ENCODE results near the gene TAB3. TPM values are rescaled to one million over a fixed set of nuclear protein-coding genes. Genes with fewer than 3 reads are reported as not detected.

TAB3 gene
- total and polyA plus RNA-seq, 2 donors from 2014 or later: 7.9 to 26.9 TPM

DNA sequence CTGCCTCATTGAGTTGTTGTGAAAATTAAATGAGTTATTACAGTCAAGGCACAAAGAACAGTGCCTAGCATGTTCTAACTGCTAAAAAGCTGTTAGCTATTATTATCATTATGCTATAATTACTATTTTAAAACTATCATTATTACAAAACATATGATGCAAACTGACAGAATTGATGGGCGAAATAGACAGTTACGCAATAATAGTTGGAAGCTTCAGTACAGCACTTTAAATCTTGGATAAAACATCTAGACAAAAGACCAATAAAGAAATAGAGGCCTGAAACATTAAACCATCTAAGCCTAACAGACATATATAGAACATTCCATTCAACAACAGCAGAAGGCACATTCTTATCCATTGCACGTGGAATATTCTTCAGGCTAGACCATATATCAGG lies 73.0 kb downstream of the TAB3 start:
- Histone ChIP-seq H3K4me1 (ENCODE audit: control insufficient read depth in 2 of 3, insufficient read depth in 2 of 3, low read depth in 1 of 3, low read length in 3 of 3) (no peaks in the 10 kb centered on the region), H3K27me3 (ENCODE audit: control insufficient read depth, insufficient read depth, low read length) (no peaks in the 10 kb centered on the region), H3K27ac (ENCODE audit: low read depth in 2 of 2, low read length in 2 of 2) (no peak overlapping the region), H3K9me3 (ENCODE audit: control insufficient read depth in 2 of 3, insufficient read depth in 1 of 3, low read length in 3 of 3) (no peaks in the 10 kb centered on the region), H3K4me3 (ENCODE audit: low read length in 3 of 3) (no peak overlapping the region), H3K36me3 (ENCODE audit: control insufficient read depth in 2 of 3, insufficient read depth in 3 of 3, low read length in 3 of 3) (no peaks in the 10 kb centered on the region), H3K9ac (ENCODE audit: low read length in 3 of 3) (no peak overlapping the region)
- FAIRE-seq (no peak), DNase-seq (no peak)
- no peak for TF ChIP-seq CTCF (IDR thresholded peaks at IDR 0.05; ENCODE audit: borderline replicate concordance, extremely low read depth, insufficient read depth)
- intact Hi-C loops (cut with DNase I): no loop called here

DNA sequence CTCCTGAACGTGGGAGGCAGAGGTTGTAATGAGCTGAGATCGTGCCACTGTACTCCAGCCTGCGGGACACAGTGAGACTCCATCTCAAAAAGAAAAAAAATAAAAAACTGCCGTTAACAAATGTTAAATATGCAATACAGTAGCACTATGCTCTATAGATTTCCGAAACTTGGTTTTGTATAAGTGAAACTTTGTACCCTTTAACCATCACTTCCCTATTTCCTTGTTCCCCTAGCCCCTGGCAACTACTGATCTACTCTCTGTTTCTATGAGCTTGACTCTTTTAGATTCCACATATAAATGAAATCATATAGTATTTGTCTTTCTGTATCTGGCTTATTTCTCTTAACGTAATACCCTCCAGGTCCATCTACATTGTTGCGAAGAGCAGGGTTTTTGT lies 74.1 kb downstream of the TAB3 start:
- H3K27me3 ChIP-seq (ENCODE audit: control insufficient read depth, insufficient read depth, low read length): no peaks in the 10 kb centered on the region
- no peaks in the 10 kb centered on the region for H3K36me3 ChIP-seq (ENCODE audit: control insufficient read depth in 2 of 3, insufficient read depth in 3 of 3, low read length in 3 of 3)
- no peak overlapping the region for H3K4me3 ChIP-seq (ENCODE audit: low read length in 3 of 3)
- no peaks in the 10 kb centered on the region for H3K9me3 ChIP-seq (ENCODE audit: control insufficient read depth in 2 of 3, insufficient read depth in 1 of 3, low read length in 3 of 3)
- H3K9ac ChIP-seq (ENCODE audit: low read length in 3 of 3): no peak overlapping the region
- intact Hi-C loops (cut with DNase I): no loop called here
- FAIRE-seq (no peak), DNase-seq (no peak)
- no peak overlapping the region for H3K27ac ChIP-seq (ENCODE audit: low read depth in 2 of 2, low read length in 2 of 2)
- H3K4me1 ChIP-seq (ENCODE audit: control insufficient read depth in 2 of 3, insufficient read depth in 2 of 3, low read depth in 1 of 3, low read length in 3 of 3): no peaks in the 10 kb centered on the region
- TF ChIP-seq CTCF (IDR thresholded peaks at IDR 0.05; ENCODE audit: borderline replicate concordance, extremely low read depth, insufficient read depth): no peak

DNA sequence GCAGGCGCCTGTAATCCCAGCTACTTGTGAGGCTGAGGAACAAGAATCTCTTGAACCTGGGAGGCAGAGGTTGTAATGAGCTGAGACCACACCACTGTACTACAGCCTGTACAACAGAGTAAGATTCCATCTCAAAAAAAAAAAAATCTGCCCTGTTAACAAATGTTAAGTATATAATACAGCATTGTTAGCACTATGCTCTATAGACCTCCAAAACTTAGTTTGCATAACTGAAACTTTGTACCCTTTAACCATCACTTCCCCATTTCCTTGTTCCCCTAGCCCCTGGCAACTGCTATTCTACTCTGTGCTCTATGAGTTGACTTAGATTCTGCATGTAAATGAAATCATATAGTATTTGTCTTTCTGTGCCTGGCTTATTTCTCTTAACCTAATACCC lies 76.7 kb downstream of the TAB3 start:
- no peak for FAIRE-seq
- H3K4me3 ChIP-seq (ENCODE audit: low read length in 3 of 3): no peak overlapping the region
- no peaks in the 10 kb centered on the region for H3K36me3 ChIP-seq (ENCODE audit: control insufficient read depth in 2 of 3, insufficient read depth in 3 of 3, low read length in 3 of 3)
- DNase-seq: no peak
- H3K4me1 ChIP-seq (ENCODE audit: control insufficient read depth in 2 of 3, insufficient read depth in 2 of 3, low read depth in 1 of 3, low read length in 3 of 3): no peaks in the 10 kb centered on the region
- H3K27me3 ChIP-seq (ENCODE audit: control insufficient read depth, insufficient read depth, low read length): no peaks in the 10 kb centered on the region
- H3K9me3 ChIP-seq (ENCODE audit: control insufficient read depth in 2 of 3, insufficient read depth in 1 of 3, low read length in 3 of 3): no peaks in the 10 kb centered on the region
- intact Hi-C loops (cut with DNase I): no loop called here
- no peak overlapping the region for H3K27ac ChIP-seq (ENCODE audit: low read depth in 2 of 2, low read length in 2 of 2)
- no peak overlapping the region for H3K9ac ChIP-seq (ENCODE audit: low read length in 3 of 3)
- no peak for TF ChIP-seq CTCF (IDR thresholded peaks at IDR 0.05; ENCODE audit: borderline replicate concordance, extremely low read depth, insufficient read depth)

DNA sequence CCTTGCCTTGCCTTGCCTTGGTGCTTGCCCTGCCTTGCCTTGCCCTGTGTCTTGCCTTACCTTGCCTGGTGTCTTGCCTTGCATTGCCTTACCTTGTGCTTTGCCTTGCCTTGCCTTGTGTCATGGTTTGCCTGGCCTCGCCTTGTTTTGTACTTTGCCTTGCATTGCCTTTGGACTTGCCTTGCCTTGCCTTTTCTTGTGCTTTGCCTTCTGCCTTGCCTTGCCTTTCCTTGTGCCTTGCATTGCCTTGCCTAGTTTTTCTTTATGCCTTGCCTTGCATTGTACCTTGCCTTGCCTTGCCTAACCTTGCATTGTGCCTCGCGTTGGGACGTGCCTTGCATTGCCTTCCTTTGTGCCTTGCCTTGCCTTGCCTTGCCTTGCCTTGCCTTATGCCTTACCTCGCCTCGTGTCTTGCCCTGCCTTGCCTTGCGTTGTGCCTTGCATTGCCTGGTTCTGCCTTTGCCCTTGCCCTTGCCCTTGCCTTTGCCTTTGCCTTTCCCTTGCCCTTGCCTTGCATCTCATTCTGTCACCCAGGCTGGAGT lies 82.8 kb downstream of the TAB3 start:
- Histone ChIP-seq H3K27me3 (ENCODE audit: control insufficient read depth, insufficient read depth, low read length) (no peaks in the 10 kb centered on the region), H3K9ac (ENCODE audit: low read length in 3 of 3) (no peak overlapping the region), H3K9me3 (ENCODE audit: control insufficient read depth in 2 of 3, insufficient read depth in 1 of 3, low read length in 3 of 3) (peaks cover 0 to 2% (median 0%) of the 10 kb centered on the region in 3 donors), H3K27ac (ENCODE audit: low read depth in 2 of 2, low read length in 2 of 2) (no peak overlapping the region), H3K36me3 (ENCODE audit: control insufficient read depth in 2 of 3, insufficient read depth in 3 of 3, low read length in 3 of 3) (no peaks in the 10 kb centered on the region), H3K4me3 (ENCODE audit: low read length in 3 of 3) (no peak overlapping the region), H3K4me1 (ENCODE audit: control insufficient read depth in 2 of 3, insufficient read depth in 2 of 3, low read depth in 1 of 3, low read length in 3 of 3) (no peaks in the 10 kb centered on the region)
- TF ChIP-seq CTCF (IDR thresholded peaks at IDR 0.05; ENCODE audit: borderline replicate concordance, extremely low read depth, insufficient read depth): no peak
- DNase-seq (peak in 1 of 5 donors; percentile 49), FAIRE-seq (no peak)
- intact Hi-C loops (cut with DNase I): no loop called here

All from kidney (tissue), 14 donors.